ENCODE data around the gene PSMF1. TPM values are rescaled to one million over a fixed set of nuclear protein-coding genes. Genes with fewer than 3 reads are reported as not detected.

The PSMF1 gene
- total RNA-seq, 1 experiment from 2014 or later, result 26.3 TPM

DNA sequence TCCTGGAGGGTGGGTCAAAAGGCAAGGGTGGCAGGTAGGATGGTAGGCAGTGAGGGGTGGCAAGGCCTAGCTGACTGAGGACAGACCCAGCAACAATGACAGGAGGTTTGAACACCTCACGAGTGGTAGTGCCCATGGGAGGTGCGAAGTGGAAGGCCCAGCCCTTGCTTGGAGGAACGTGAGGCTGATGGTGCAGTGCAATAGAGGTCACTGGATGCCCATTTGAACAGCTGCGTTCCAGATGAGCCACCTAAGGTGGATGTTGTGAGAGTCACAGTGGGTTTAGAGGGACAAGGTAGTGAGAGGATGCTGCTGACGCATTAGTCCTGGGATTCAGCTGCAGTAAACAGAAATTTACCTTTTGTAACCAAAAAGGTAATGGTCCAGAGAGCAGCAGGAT is 50.8 kb downstream of the PSMF1 start:
- Histone ChIP-seq H2AFZ (ENCODE audit: low read length) (no peak overlapping the region), H3K4me2 (ENCODE audit: low read depth, low read length, poor library complexity, severe bottlenecking) (no peak overlapping the region), H3K4me3 (ENCODE audit: low read length) (no peak overlapping the region), H3K27me3 (ENCODE audit: low read length) (no peaks in the 10 kb centered on the region), H3K9ac (ENCODE audit: low read length) (no peak overlapping the region), H3K36me3 (ENCODE audit: insufficient read depth, low read length) (peaks cover 18% of the 10 kb centered on the region), H3K9me2 (replicated peaks; ENCODE audit: insufficient read depth, low read length) (no peaks in the 10 kb centered on the region), H3K4me1 (ENCODE audit: low read length) (peaks cover 24% of the 10 kb centered on the region), H3K79me2 (ENCODE audit: low read length) (no peaks in the 10 kb centered on the region), H3K9me3 (ENCODE audit: low read length) (no peaks in the 10 kb centered on the region), H4K20me1 (ENCODE audit: insufficient read depth, low read depth, low read length) (no peaks in the 10 kb centered on the region), H3K27ac (ENCODE audit: low read length) (no peak overlapping the region)
- no peak for DNase-seq

DNA sequence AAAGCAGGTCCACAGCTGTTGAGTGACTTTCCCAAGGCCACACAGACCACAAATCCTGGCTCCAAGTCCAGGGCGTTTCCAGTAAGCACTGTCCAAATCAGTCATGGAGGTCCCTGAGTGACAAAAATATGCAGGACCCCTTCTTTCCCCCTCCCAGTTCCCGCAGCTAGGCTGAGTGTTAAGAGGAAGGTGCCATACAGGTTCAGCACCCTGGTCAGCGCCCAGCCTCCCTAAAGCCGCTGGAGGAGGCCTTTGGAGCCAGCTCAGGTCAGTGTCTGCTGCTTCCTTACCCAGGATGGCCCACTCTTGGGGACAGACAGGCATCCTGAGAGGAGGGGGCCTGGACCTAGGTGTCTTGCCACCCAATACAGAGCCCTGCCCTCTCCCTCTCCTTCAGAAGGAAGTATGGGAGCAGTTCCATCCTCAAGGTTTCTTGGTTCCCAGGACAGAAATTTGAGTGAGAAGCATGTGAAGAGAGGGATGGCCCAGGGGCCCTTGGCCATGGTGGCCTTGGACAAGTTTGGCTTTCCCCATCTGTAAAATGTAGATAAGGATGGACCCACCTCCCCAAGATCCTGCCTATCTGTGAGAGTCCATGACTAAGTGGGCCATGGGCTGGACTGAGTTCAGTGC is 53.2 kb downstream of the PSMF1 start:
- no peak overlapping the region for H3K9ac ChIP-seq (ENCODE audit: low read length)
- H4K20me1 ChIP-seq (ENCODE audit: insufficient read depth, low read depth, low read length), result no peaks in the 10 kb centered on the region
- no peaks in the 10 kb centered on the region for H3K9me3 ChIP-seq (ENCODE audit: low read length)
- H3K4me2 ChIP-seq (ENCODE audit: low read depth, low read length, poor library complexity, severe bottlenecking), result no peak overlapping the region
- H3K27me3 ChIP-seq (ENCODE audit: low read length), result no peaks in the 10 kb centered on the region
- peaks cover 18% of the 10 kb centered on the region for H3K36me3 ChIP-seq (ENCODE audit: insufficient read depth, low read length)
- peak; percentile 53 for DNase-seq
- H3K4me3 ChIP-seq (ENCODE audit: low read length), result no peak overlapping the region
- no peaks in the 10 kb centered on the region for H3K79me2 ChIP-seq (ENCODE audit: low read length)
- H3K4me1 ChIP-seq (ENCODE audit: low read length), result peaks cover 17% of the 10 kb centered on the region
- H3K9me2 ChIP-seq (replicated peaks; ENCODE audit: insufficient read depth, low read length), result no peaks in the 10 kb centered on the region
- no peak overlapping the region for H3K27ac ChIP-seq (ENCODE audit: low read length)
- H2AFZ ChIP-seq (ENCODE audit: low read length), result no peak overlapping the region

DNA sequence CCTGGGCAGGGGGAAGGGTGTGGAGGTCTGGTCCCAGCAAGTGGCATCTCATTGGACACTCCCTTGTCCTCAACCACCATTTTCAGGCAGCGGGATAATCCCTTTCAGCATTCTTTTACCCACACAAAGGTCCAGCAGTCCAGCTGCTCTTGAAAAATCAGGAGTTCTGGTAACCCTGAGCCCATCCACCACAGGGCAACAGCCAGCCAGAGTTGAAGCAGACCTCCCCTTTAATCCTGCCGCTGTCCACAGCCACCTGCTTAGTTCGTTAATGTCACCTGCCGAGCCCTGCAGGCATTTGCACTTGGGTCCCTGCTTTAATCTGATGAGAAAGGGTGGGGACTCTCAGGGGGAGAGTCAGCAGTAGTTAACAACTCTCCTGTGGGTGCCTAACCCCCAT is 55.3 kb downstream of the PSMF1 start:
- no peak for DNase-seq
- Histone ChIP-seq H3K79me2 (ENCODE audit: low read length) (no peaks in the 10 kb centered on the region), H3K9ac (ENCODE audit: low read length) (no peak overlapping the region), H3K9me3 (ENCODE audit: low read length) (no peaks in the 10 kb centered on the region), H4K20me1 (ENCODE audit: insufficient read depth, low read depth, low read length) (no peaks in the 10 kb centered on the region), H3K4me2 (ENCODE audit: low read depth, low read length, poor library complexity, severe bottlenecking) (no peak overlapping the region), H3K36me3 (ENCODE audit: insufficient read depth, low read length) (peaks cover 6% of the 10 kb centered on the region; the same call in 1 of the 2 replicates), H3K27ac (ENCODE audit: low read length) (no peak overlapping the region), H2AFZ (ENCODE audit: low read length) (no peak overlapping the region), H3K9me2 (replicated peaks; ENCODE audit: insufficient read depth, low read length) (no peaks in the 10 kb centered on the region), H3K27me3 (ENCODE audit: low read length) (no peaks in the 10 kb centered on the region), H3K4me1 (ENCODE audit: low read length) (0 out of 2 replicates have a peak, but pooled peaks cover 3% of the 10 kb centered on the region), H3K4me3 (ENCODE audit: low read length) (no peak overlapping the region)

DNA sequence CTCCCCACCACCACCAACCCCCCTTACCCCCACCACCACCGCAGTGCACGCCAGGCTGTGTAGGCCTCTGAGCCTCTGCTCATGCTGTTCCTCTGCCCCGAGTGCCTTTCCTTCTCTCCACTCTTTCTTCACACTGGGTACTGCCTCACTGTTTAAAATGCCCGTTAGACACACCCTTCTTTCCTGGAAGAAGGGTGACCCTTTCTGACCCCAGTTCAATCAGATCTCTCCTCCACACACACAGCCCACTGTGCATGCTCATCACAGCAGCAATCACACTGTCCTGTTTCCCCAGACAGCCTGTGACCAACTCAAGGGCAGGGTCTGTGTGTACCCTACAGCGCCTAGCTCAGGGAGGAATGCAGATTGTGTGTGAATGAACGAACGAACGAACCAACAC is 56.4 kb downstream of the PSMF1 start:
- Histone ChIP-seq H3K9ac (ENCODE audit: low read length) (no peak overlapping the region), H3K36me3 (ENCODE audit: insufficient read depth, low read length) (no peaks in the 10 kb centered on the region), H3K27me3 (ENCODE audit: low read length) (no peaks in the 10 kb centered on the region), H3K9me2 (replicated peaks; ENCODE audit: insufficient read depth, low read length) (no peaks in the 10 kb centered on the region), H3K79me2 (ENCODE audit: low read length) (no peaks in the 10 kb centered on the region), H3K9me3 (ENCODE audit: low read length) (no peaks in the 10 kb centered on the region), H3K4me2 (ENCODE audit: low read depth, low read length, poor library complexity, severe bottlenecking) (no peak overlapping the region), H2AFZ (ENCODE audit: low read length) (no peak overlapping the region), H3K27ac (ENCODE audit: low read length) (no peak overlapping the region), H3K4me3 (ENCODE audit: low read length) (no peak overlapping the region), H4K20me1 (ENCODE audit: insufficient read depth, low read depth, low read length) (no peaks in the 10 kb centered on the region), H3K4me1 (ENCODE audit: low read length) (0 out of 2 replicates have a peak, but pooled peaks cover under 1% of the 10 kb centered on the region)
- DNase-seq, result no peak

DNA sequence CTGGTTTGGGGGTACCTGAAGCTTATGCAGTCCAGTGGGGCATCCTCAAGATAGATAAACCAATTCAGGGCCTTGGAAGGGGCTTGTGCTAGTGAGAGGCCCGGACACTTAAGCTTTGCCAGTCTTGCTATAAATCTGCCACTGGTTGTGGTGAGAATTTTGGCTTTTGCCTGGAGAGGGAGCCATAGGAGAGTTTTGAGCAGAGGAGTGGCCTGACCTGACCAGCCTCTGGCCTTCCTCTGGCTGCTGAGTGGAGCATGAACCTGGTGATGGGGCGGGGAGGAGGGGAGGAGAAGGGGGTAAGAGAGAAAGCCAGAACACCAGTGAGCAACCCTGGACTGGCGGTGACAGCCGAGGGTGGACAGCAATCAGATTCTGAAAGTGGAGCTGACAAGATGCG is 59.3 kb downstream of the PSMF1 start:
- H3K4me1 ChIP-seq (ENCODE audit: low read length), result no peaks in the 10 kb centered on the region
- no peak overlapping the region for H3K4me2 ChIP-seq (ENCODE audit: low read depth, low read length, poor library complexity, severe bottlenecking)
- no peak overlapping the region for H3K9ac ChIP-seq (ENCODE audit: low read length)
- DNase-seq, result no peak
- H3K36me3 ChIP-seq (ENCODE audit: insufficient read depth, low read length), result no peaks in the 10 kb centered on the region
- no peak overlapping the region for H2AFZ ChIP-seq (ENCODE audit: low read length)
- H3K27me3 ChIP-seq (ENCODE audit: low read length), result no peaks in the 10 kb centered on the region
- no peaks in the 10 kb centered on the region for H4K20me1 ChIP-seq (ENCODE audit: insufficient read depth, low read depth, low read length)
- H3K79me2 ChIP-seq (ENCODE audit: low read length), result no peaks in the 10 kb centered on the region
- no peaks in the 10 kb centered on the region for H3K9me2 ChIP-seq (replicated peaks; ENCODE audit: insufficient read depth, low read length)
- H3K27ac ChIP-seq (ENCODE audit: low read length), result no peak overlapping the region
- H3K9me3 ChIP-seq (ENCODE audit: low read length), result no peaks in the 10 kb centered on the region
- no peak overlapping the region for H3K4me3 ChIP-seq (ENCODE audit: low read length)

DNA sequence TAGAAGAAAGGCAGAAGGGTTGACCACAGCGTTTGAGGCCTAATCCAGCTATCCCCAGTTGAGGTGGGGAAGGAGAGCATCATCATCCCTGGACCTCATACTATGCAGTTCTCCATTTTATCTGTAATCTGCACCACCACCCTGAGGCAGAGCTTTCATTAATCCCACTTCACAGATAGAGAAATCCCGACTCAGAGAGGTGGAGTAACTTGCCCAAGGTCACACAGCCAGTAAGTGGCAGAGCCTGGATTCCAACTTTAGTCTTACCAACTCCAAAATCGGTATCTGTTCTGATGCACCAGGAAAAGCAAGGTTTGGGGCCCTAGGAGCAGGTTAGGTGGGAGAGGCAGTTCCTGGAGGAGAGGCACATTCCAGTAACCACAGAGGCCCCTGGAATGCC is 59.7 kb downstream of the PSMF1 start:
- Histone ChIP-seq H3K4me3 (ENCODE audit: low read length) (no peak overlapping the region), H4K20me1 (ENCODE audit: insufficient read depth, low read depth, low read length) (no peaks in the 10 kb centered on the region), H3K9ac (ENCODE audit: low read length) (no peak overlapping the region), H3K9me2 (replicated peaks; ENCODE audit: insufficient read depth, low read length) (no peaks in the 10 kb centered on the region), H2AFZ (ENCODE audit: low read length) (no peak overlapping the region), H3K27ac (ENCODE audit: low read length) (no peak overlapping the region), H3K79me2 (ENCODE audit: low read length) (no peaks in the 10 kb centered on the region), H3K36me3 (ENCODE audit: insufficient read depth, low read length) (no peaks in the 10 kb centered on the region), H3K4me1 (ENCODE audit: low read length) (no peaks in the 10 kb centered on the region), H3K4me2 (ENCODE audit: low read depth, low read length, poor library complexity, severe bottlenecking) (no peak overlapping the region), H3K9me3 (ENCODE audit: low read length) (no peaks in the 10 kb centered on the region), H3K27me3 (ENCODE audit: low read length) (no peaks in the 10 kb centered on the region)
- DNase-seq, result no peak

DNA sequence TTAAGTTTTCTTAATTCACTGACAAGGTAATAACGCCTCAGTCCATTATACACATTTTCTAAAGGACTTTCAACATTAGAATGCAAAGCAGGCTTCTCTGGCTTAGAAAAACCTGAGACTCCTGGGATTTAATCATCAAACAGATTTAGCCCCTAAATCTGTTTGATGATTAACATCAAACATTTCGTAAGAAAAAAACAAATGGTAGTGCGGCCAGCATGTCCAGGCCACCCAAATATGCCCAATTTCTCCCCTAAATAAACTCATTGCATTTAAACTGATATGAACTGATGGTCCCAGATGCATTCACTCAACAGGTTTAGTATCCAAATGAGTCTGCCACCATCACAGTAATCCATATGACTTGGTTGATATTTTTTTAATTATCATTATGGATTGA is 60.2 kb downstream of the PSMF1 start:
- Histone ChIP-seq H3K4me2 (ENCODE audit: low read depth, low read length, poor library complexity, severe bottlenecking) (no peak overlapping the region), H3K9me2 (replicated peaks; ENCODE audit: insufficient read depth, low read length) (no peaks in the 10 kb centered on the region), H3K79me2 (ENCODE audit: low read length) (no peaks in the 10 kb centered on the region), H4K20me1 (ENCODE audit: insufficient read depth, low read depth, low read length) (no peaks in the 10 kb centered on the region), H3K4me1 (ENCODE audit: low read length) (no peaks in the 10 kb centered on the region), H3K9ac (ENCODE audit: low read length) (no peak overlapping the region), H3K4me3 (ENCODE audit: low read length) (no peak overlapping the region), H3K27ac (ENCODE audit: low read length) (no peak overlapping the region), H2AFZ (ENCODE audit: low read length) (no peak overlapping the region), H3K9me3 (ENCODE audit: low read length) (no peaks in the 10 kb centered on the region), H3K36me3 (ENCODE audit: insufficient read depth, low read length) (no peaks in the 10 kb centered on the region), H3K27me3 (ENCODE audit: low read length) (no peaks in the 10 kb centered on the region)
- no peak for DNase-seq

DNA sequence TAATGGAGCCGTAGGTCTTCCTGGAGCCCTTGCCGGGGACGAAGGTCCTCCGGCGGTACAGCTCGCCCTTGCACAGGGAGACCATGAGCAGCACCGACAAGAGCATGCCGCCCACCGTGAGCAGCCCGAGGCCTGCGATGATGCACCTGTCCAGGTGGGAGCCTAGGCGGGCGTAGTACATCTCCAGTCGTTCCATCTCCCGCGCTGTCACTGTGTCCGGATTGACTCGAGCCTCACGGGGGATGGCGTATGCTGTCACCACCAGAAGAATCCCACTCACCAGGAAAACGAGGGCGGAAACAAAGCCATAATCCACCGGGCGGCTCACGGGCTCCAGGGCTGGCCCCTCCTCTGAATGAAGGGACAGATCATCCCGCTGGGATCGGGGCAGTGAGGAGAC is 62.5 kb downstream of the PSMF1 start:
- no peaks in the 10 kb centered on the region for H3K27me3 ChIP-seq (ENCODE audit: low read length)
- H3K4me3 ChIP-seq (ENCODE audit: low read length), result no peak overlapping the region
- DNase-seq, result no peak
- no peaks in the 10 kb centered on the region for H4K20me1 ChIP-seq (ENCODE audit: insufficient read depth, low read depth, low read length)
- H3K9me3 ChIP-seq (ENCODE audit: low read length), result no peaks in the 10 kb centered on the region
- H3K4me1 ChIP-seq (ENCODE audit: low read length), result no peaks in the 10 kb centered on the region
- H2AFZ ChIP-seq (ENCODE audit: low read length), result no peak overlapping the region
- H3K36me3 ChIP-seq (ENCODE audit: insufficient read depth, low read length), result no peaks in the 10 kb centered on the region
- no peaks in the 10 kb centered on the region for H3K79me2 ChIP-seq (ENCODE audit: low read length)
- no peak overlapping the region for H3K27ac ChIP-seq (ENCODE audit: low read length)
- no peaks in the 10 kb centered on the region for H3K9me2 ChIP-seq (replicated peaks; ENCODE audit: insufficient read depth, low read length)
- no peak overlapping the region for H3K4me2 ChIP-seq (ENCODE audit: low read depth, low read length, poor library complexity, severe bottlenecking)
- no peak overlapping the region for H3K9ac ChIP-seq (ENCODE audit: low read length)
